Panc1 (cell line): ENCODE measurements around the gene RMND1. TPM values are rescaled to one million over a fixed set of nuclear protein-coding genes. Genes with fewer than 3 reads are reported as not detected.

Experiments used
- ATAC-seq: fragments of 200-7000 bp; cut with Tn5 transposase; 2 replicates; pipeline ENCODE4 v1.9.1; 2020; ENCODE audit warnings: mild to moderate bottlenecking, moderate library complexity
- BruUV-seq: library from RNA; stranded (reverse); fragments of 400-500 nt; replicated peaks from 2 replicates; lab custom pipeline; 2021; lab: Mats Ljungman, UMichigan
- CTCF ChIA-PET: fragments of 300-600 bp; sonication (Branson Sonifier 250); formaldehyde crosslinking; loops from one replicate; lab custom pipeline; 2022; ENCODE audit warnings: antibody characterized with exemption; lab: Charles Lee
- POLR2A ChIA-PET: fragments of 300-600 bp; sonication (Branson Sonifier 250); formaldehyde crosslinking; loops from one replicate; lab custom pipeline; 2022; ENCODE audit warnings: antibody characterized with exemption; lab: Charles Lee
- DNase-seq: peaks from one replicate; pipeline ENCODE4 v3.0.0-alpha.2; 2010; ENCODE audit warnings: low read depth, low spot score
- H3K27ac ChIP-seq: 2 replicates; pipeline ENCODE4 v1.5.1; 2011; ENCODE audit warnings: mild to moderate bottlenecking, low read length, inconsistent platforms
- H3K27me3 ChIP-seq: fragments of 200-500 bp; sonication (Bioruptor generic); 2 replicates; pipeline ENCODE4 v1.6.0; 2014; ENCODE audit warnings: low read length, inconsistent platforms; ENCODE audit not compliant: control insufficient read depth, insufficient read depth
- H3K36me3 ChIP-seq: fragments of 200-500 bp; sonication (Bioruptor generic); 2 replicates; pipeline ENCODE4 v1.5.1; 2014; ENCODE audit warnings: inconsistent platforms, mild to moderate bottlenecking, low read length, moderate library complexity; ENCODE audit not compliant: control insufficient read depth, insufficient read depth
- H3K4me1 ChIP-seq: 2 replicates; pipeline ENCODE4 v1.5.1; 2011; ENCODE audit warnings: inconsistent platforms, mild to moderate bottlenecking, low read length, moderate library complexity; ENCODE audit not compliant: control insufficient read depth, insufficient read depth
- H3K4me3 ChIP-seq, 2 experiments: 2 replicates each; pipeline ENCODE4 v1.5.1; 2011 to 2012; ENCODE audit warnings: low read depth in 2 of 2, low read length in 2 of 2, mild to moderate bottlenecking in 2 of 2, inconsistent platforms in 1 of 2, moderate library complexity in 1 of 2
- H3K9me3 ChIP-seq: fragments of 200-500 bp; sonication (Bioruptor generic); 2 replicates; pipeline ENCODE4 v1.5.1; 2014; ENCODE audit warnings: low read depth, mild to moderate bottlenecking, inconsistent platforms, low read length, moderate library complexity; ENCODE audit not compliant: control insufficient read depth, insufficient read depth
- CTCF ChIP-seq: fragments of 450-650 bp; IDR thresholded peaks from 2 replicates; pipeline ENCODE4 v1.5.1; 2017; ENCODE audit warnings: mild to moderate bottlenecking
- POLR2AphosphoS5 ChIP-seq: IDR thresholded peaks from 2 replicates; pipeline ENCODE4 v1.6.1; 2012; ENCODE audit warnings: mild to moderate bottlenecking, low read depth, low read length, moderate library complexity
- REST ChIP-seq, 2 experiments: IDR thresholded peaks; 2 replicates each; pipeline ENCODE4 v1.6.1; 2011 to 2012; ENCODE audit warnings: low read depth in 2 of 2, control low read depth in 1 of 2, low read length in 1 of 2, mild to moderate bottlenecking in 1 of 2, moderate library complexity in 1 of 2; ENCODE audit not compliant: insufficient read depth in 1 of 2
- SIN3A ChIP-seq: IDR thresholded peaks from 2 replicates; pipeline ENCODE4 v1.6.1; 2012; ENCODE audit warnings: low read depth, mild to moderate bottlenecking, low read length, moderate library complexity, borderline replicate concordance; ENCODE audit not compliant: insufficient read depth
- in situ Hi-C: cut with HindIII; loops from 2 replicates; pipeline ENCODE4 v1.10.0; 2016; ENCODE audit warnings: low sequenced_read_pairs, low pct_unique_long_range_greater_than_20kb
- intact Hi-C: fragments of 100-400 bp; cut with micrococcal nuclease; formaldehyde crosslinking; loops from one replicate; pipeline ENCODE4 v1.10.0; 2022; ENCODE audit not compliant: unreplicated experiment
- total RNA-seq: library from RNA; stranded (reverse); gene quantifications from one replicate; pipeline ENCODE4 v1.2.1, GENCODE V29; 2021; ENCODE audit not compliant: unreplicated experiment

The RMND1 gene
- total RNA-seq, 1 experiment from 2014 or later = 16.1 TPM

GRCh38 chr6:151388236-151388635 is 63.7 kb downstream of the RMND1 start:
- Histone ChIP-seq H3K27me3 (no peaks in the 10 kb centered on the region), H3K4me3 (no peak overlapping the region), H3K27ac (peak overlapping the region; percentile 7; the same call in 1 of the 2 replicates), H3K9me3 (no peaks in the 10 kb centered on the region), H3K4me1 (peaks cover 34% of the 10 kb centered on the region), H3K36me3 (peaks cover 5% of the 10 kb centered on the region)
- CTCF ChIA-PET = no interaction called here
- in situ Hi-C loops (no loop called here), intact Hi-C loops (no loop called here)
- no TSS peak for BruUV-seq
- no peak for DNase-seq
- ATAC-seq = no peak
- no peak for TF ChIP-seq CTCF
- no peak for TF ChIP-seq POLR2AphosphoS5
- TF ChIP-seq REST (IDR thresholded peaks at IDR 0.05; ENCODE audit: insufficient read depth in 1 of 2, low read depth in 2 of 2, low read length in 1 of 2) = no peak
- POLR2A ChIA-PET = no interaction called here

- H3K36me3 ChIP-seq = peaks cover 4% of the 10 kb centered on the region
- no peak overlapping the region for H3K4me3 ChIP-seq
- no peaks in the 10 kb centered on the region for H3K9me3 ChIP-seq
- TF ChIP-seq CTCF (no peak), SIN3A (no peak), REST (IDR thresholded peaks at IDR 0.05; ENCODE audit: insufficient read depth in 1 of 2, low read depth in 2 of 2, low read length in 1 of 2) (no peak)
- DNase-seq (no peak), ATAC-seq (no peak)
- intact Hi-C loops = no loop called here
- ChIA-PET CTCF (no interaction called here), POLR2A (no interaction called here)
- peak overlapping the region; percentile 9; the same call in 1 of the 2 replicates for H3K27ac ChIP-seq
- in situ Hi-C loops = no loop called here
- no peaks in the 10 kb centered on the region for H3K27me3 ChIP-seq
- no TSS peak for BruUV-seq
- H3K4me1 ChIP-seq = peaks cover 26% of the 10 kb centered on the region
These were observed 64.6 kb downstream of the RMND1 start for GRCh38 chr6:151387175-151387970.
